HEK293T (cell line): ENCODE data around the gene CADM1.

ENCODE experiments used
- FOXA1 ChIP-seq: fragments of 450-650 bp; IDR thresholded peaks from 2 replicates; pipeline ENCODE4 v1.6.1; 2016; ENCODE audit warnings: mild to moderate bottlenecking
- FOXK2 ChIP-seq: fragments of 450-650 bp; IDR thresholded peaks from 2 replicates; pipeline ENCODE4 v1.6.1; 2016; ENCODE audit warnings: mild to moderate bottlenecking
- HDGF ChIP-seq: fragments of 450-650 bp; IDR thresholded peaks from 2 replicates; pipeline ENCODE4 v1.6.1; 2017; ENCODE audit warnings: antibody characterized with exemption, borderline replicate concordance
- L3MBTL2 ChIP-seq: fragments of 450-650 bp; conservative IDR thresholded peaks from 2 replicates; pipeline ENCODE4 v1.6.1; 2016; ENCODE audit warnings: mild to moderate bottlenecking
- SP1 ChIP-seq: fragments of 450-650 bp; IDR thresholded peaks from 2 replicates; pipeline ENCODE4 v1.6.1; 2017
- SUZ12 ChIP-seq: fragments of 450-650 bp; IDR thresholded peaks from 2 replicates; pipeline ENCODE4 v1.6.1; 2016; ENCODE audit warnings: mild to moderate bottlenecking

DNA sequence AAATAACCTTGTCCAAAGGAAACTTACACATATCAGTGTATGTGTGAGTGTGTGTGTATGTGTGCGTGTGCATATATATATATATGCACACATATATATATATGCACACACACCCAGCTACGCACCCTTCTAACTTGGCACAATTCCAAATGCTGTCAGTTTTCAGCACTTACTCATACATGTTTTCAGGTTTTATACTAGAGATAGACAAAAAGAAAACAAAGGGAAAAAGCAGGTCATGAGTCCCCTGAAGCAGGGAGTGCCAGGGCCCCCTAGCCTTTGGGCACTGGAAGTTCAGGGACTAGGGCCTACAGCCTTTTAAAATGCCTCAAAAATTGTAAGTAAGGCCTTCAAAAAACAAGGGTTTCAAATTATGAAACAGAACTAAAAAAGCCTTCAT is 265.4 kb downstream of the CADM1 start:
- TF ChIP-seq HDGF (no peak), FOXK2 (no peak), SUZ12 (no peak), FOXA1 (no peak), L3MBTL2 (no peak), SP1 (no peak)
